ENCODE measurements around the gene ALOX15B. TPM values are rescaled to one million over a fixed set of nuclear protein-coding genes. Genes with fewer than 3 reads are reported as not detected.

ALOX15B gene
- total RNA-seq, 2 experiments from 2014 or later = not detected

DNA sequence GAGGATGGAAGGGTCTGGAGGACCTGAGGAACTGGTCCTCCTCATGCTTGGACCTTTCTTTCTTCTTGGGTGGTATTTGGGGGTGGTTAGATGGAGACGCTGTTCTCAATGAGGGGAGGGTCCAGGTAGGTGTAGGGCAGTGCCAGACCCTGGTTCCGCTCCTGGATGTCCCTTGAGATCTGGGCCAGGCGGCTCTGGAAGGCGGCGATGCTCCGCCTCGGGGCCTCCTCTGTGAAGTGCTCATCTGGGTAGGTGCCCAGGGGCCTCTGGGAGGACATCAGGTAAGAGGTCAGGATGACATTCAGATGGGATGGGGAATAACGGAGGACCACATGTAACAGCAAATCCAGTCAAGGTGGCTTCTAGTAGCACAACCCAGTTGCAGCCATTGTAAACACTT, 57.7 kb downstream of the ALOX15B start:
- H3K27ac Mint-ChIP-seq = no peak overlapping the region
- peaks cover 10% of the 10 kb centered on the region for H3K4me1 Mint-ChIP-seq (ENCODE audit: low read depth)
- peaks cover 6% of the 10 kb centered on the region for H3K27me3 Mint-ChIP-seq
- ChIA-PET CTCF (interaction anchor here (0.8 kb wide), 1 partner anchor 17 kb away, joined by 3 read pairs; no protein-coding TSS in a partner anchor), POLR2A (no interaction called here)
- H3K4me3 Mint-ChIP-seq = no peak overlapping the region
- H3K36me3 Mint-ChIP-seq = no peaks in the 10 kb centered on the region
- H3K9me3 Mint-ChIP-seq = no peaks in the 10 kb centered on the region
- no peak for DNase-seq
- intact Hi-C loops (cut with micrococcal nuclease) = no loop called here

Small RNAs within 50 kb of the gene (microRNA-seq; reads per million reads assigned to microRNA genes)
- gene MIR4314 (ENCODE audit: borderline microRNAs expressed, borderline number of aligned reads, borderline replicate concordance) = not detected

Other genes starting within 250 kb of the ALOX15B start
- 10 to 100 TPM; 44.1 to 49.6 TPM for gene KDM6B, start 204.8 kb upstream of the ALOX15B start, total RNA-seq
- gene TMEM88, start 184.0 kb upstream of the ALOX15B start, total RNA-seq = 1 to 10 TPM; 2.2 to 2.4 TPM
- gene NAA38, start 181.5 kb upstream of the ALOX15B start, total RNA-seq = 10 to 100 TPM; 68.2 to 74.7 TPM
- gene CYB5D1, start 181.1 kb upstream of the ALOX15B start, total RNA-seq = 1 to 10 TPM; 6.0 to 6.9 TPM
- 100 to 1,000 TPM; 120 to 133 TPM for gene CHD3, start 150.3 kb upstream of the ALOX15B start, total RNA-seq
- 1 to 10 TPM; 2.7 to 3.3 TPM for gene RNF227, start 122.8 kb upstream of the ALOX15B start, total RNA-seq
- 1 to 10 TPM; 4.9 to 5.3 TPM for gene KCNAB3, start 109.2 kb upstream of the ALOX15B start, total RNA-seq
- 100 to 1,000 TPM; 197 to 201 TPM for gene TRAPPC1, start 107.1 kb upstream of the ALOX15B start, total RNA-seq
- 10 to 100 TPM; 45.9 to 50.1 TPM for gene CNTROB, start 106.9 kb upstream of the ALOX15B start, total RNA-seq
- not detected for gene GUCY2D, start 36.4 kb upstream of the ALOX15B start, total RNA-seq
- gene ALOX12B, start 48.7 kb downstream of the ALOX15B start, total RNA-seq = 1 to 10 TPM; 2.1 to 2.3 TPM
- gene ALOXE3, start 79.5 kb downstream of the ALOX15B start, total RNA-seq = under 1 TPM; 0.12 TPM
- gene HES7, start 85.0 kb downstream of the ALOX15B start, total RNA-seq = 1 to 10 TPM; 2.5 to 2.8 TPM
- 10 to 100 TPM; 48.9 to 56.3 TPM for gene PER1, start 113.3 kb downstream of the ALOX15B start, total RNA-seq
- gene VAMP2, start 123.9 kb downstream of the ALOX15B start, total RNA-seq = 10 to 100 TPM; 30.1 to 30.4 TPM
- gene TMEM107, start 137.3 kb downstream of the ALOX15B start, total RNA-seq = 10 to 100 TPM; 32.6 to 35.3 TPM
- 1 to 10 TPM; 7.9 to 8.3 TPM for gene BORCS6, start 151.1 kb downstream of the ALOX15B start, total RNA-seq
- 100 to 1,000 TPM; 184 TPM for gene AURKB, start 171.5 kb downstream of the ALOX15B start, total RNA-seq
- gene CTC1, start 209.0 kb downstream of the ALOX15B start, total RNA-seq = 10 to 100 TPM; 64.7 to 79.2 TPM
- gene PFAS, start 210.2 kb downstream of the ALOX15B start, total RNA-seq = 100 to 1,000 TPM; 102 to 105 TPM
- 10 to 100 TPM; 41.7 to 45.5 TPM for gene RANGRF, start 249.6 kb downstream of the ALOX15B start, total RNA-seq

Data from activated CD4-positive, alpha-beta memory T cell treated with anti-CD3 and anti-CD28 coated beads for 36 hours (primary cell).